Measurements from ENCODE around the gene TLX1. TPM values are rescaled to one million over a fixed set of nuclear protein-coding genes. Genes with fewer than 3 reads are reported as not detected.

The TLX1 gene
- polyA plus RNA-seq, 6 donors from 2014 or later: not detected

- Mint-ChIP-seq H3K9me3 (no peaks in the 10 kb centered on the region), H3K4me1 (no peaks in the 10 kb centered on the region)
- DNase-seq: no peak
These were observed 52.5 kb downstream of the TLX1 start for GRCh38 chr10:101183458-101184183.

More at GRCh38 chr10:101183458-101184183, 52.5 kb downstream of the TLX1 start:
- Mint-ChIP-seq H3K27me3 (peaks cover 13 to 27% (median 19%) of the 10 kb centered on the region in 3 donors), H3K4me3 (no peak overlapping the region), H3K36me3 (no peaks in the 10 kb centered on the region), H3K27ac (no peak overlapping the region)
- ATAC-seq (ENCODE audit: low read depth in 2 of 2): no peak

Other genes with a start within 250 kb of the TLX1 start
- 10 to 100 TPM in 3 of 6 donors, 1 to 10 TPM in 3; 5.8 to 17.0 (median 10.7) TPM for gene SLF2, start 218.3 kb upstream of the TLX1 start, polyA plus RNA-seq (ENCODE audit: low read depth in 6 of 6)
- gene SEMA4G, start 161.8 kb upstream of the TLX1 start, polyA plus RNA-seq (ENCODE audit: low read depth in 6 of 6): not detected
- 100 to 1,000 TPM in 4 of 6 donors, 10 to 100 TPM in 2; 74.4 to 125 (median 113) TPM for gene MRPL43, start 143.8 kb upstream of the TLX1 start, polyA plus RNA-seq (ENCODE audit: low read depth in 6 of 6)
- 10 to 100 TPM in 2 of 6 donors, 1 to 10 TPM in 3, not detected in 1; 5.5 to 13.3 (median 8.1) TPM for gene TWNK, start 143.8 kb upstream of the TLX1 start, polyA plus RNA-seq (ENCODE audit: low read depth in 6 of 6)
- 10 to 100 TPM in 5 of 6 donors, 1 to 10 TPM in 1; 2.2 to 21.5 (median 13.2) TPM for gene LZTS2, start 131.5 kb upstream of the TLX1 start, polyA plus RNA-seq (ENCODE audit: low read depth in 6 of 6)
- under 1 TPM in 2 of 6 donors, not detected in 4; 0.23 to 0.87 TPM for gene PDZD7, start 100.2 kb upstream of the TLX1 start, polyA plus RNA-seq (ENCODE audit: low read depth in 6 of 6)
- 1 to 10 TPM; 3.5 to 6.4 (median 4.8) TPM for gene SFXN3, start 100.1 kb upstream of the TLX1 start, polyA plus RNA-seq (ENCODE audit: low read depth in 6 of 6)
- gene KAZALD1, start 69.3 kb upstream of the TLX1 start, polyA plus RNA-seq (ENCODE audit: low read depth in 6 of 6): not detected
- not detected for gene LBX1, start 98.2 kb downstream of the TLX1 start, polyA plus RNA-seq (ENCODE audit: low read depth in 6 of 6)
- gene BTRC, start 222.9 kb downstream of the TLX1 start, polyA plus RNA-seq (ENCODE audit: low read depth in 6 of 6): 10 to 100 TPM in 1 of 6 donors, 1 to 10 TPM in 5; 6.0 to 13.4 (median 8.3) TPM

All from naive B cell (primary cell).